Fibroblast of lung (primary cell): ENCODE measurements around the gene KDM7A.

Experiments
- EZH2 ChIP-seq: IDR thresholded peaks from 2 replicates; pipeline ENCODE4 v1.5.1; 2012; ENCODE audit warnings: low read length, control low read depth, mild to moderate bottlenecking; ENCODE audit errors: missing control alignments
- TF ChIP-seq, protein P1 (sequence below), 2 donors: IDR thresholded peaks in 1 of 2; conservative IDR thresholded peaks in 1 of 2; 1 replicate in 1 of 2; 2 replicates in 1 of 2; pipeline ENCODE4 v1.5.1; 2011 to 2012; ENCODE audit warnings: low read length in 2 of 2, control low read depth in 1 of 2, inconsistent platforms in 1 of 2, low read depth in 1 of 2, mild to moderate bottlenecking in 1 of 2

- TF ChIP-seq, protein P1, sequence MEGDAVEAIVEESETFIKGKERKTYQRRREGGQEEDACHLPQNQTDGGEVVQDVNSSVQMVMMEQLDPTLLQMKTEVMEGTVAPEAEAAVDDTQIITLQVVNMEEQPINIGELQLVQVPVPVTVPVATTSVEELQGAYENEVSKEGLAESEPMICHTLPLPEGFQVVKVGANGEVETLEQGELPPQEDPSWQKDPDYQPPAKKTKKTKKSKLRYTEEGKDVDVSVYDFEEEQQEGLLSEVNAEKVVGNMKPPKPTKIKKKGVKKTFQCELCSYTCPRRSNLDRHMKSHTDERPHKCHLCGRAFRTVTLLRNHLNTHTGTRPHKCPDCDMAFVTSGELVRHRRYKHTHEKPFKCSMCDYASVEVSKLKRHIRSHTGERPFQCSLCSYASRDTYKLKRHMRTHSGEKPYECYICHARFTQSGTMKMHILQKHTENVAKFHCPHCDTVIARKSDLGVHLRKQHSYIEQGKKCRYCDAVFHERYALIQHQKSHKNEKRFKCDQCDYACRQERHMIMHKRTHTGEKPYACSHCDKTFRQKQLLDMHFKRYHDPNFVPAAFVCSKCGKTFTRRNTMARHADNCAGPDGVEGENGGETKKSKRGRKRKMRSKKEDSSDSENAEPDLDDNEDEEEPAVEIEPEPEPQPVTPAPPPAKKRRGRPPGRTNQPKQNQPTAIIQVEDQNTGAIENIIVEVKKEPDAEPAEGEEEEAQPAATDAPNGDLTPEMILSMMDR (conservative IDR thresholded peaks at IDR 0.05 in 1 of 2, IDR thresholded peaks at IDR 0.05 in 1 of 2; ENCODE audit: low read depth in 1 of 2, low read length in 2 of 2), result no peak
- no peak for TF ChIP-seq EZH2
These were observed 141.2 kb downstream of the KDM7A start for GRCh38 chr7:140035400-140036223.
